Activated T-cell treated with anti-CD3 and anti-CD28 coated beads for 1 hour (primary cell): Measurements from ENCODE around the gene RUSF1.
"Not testable (repeated sequence)": the region's sequence is repeated elsewhere in the genome, so short reads cannot be mapped to it uniquely, and the experiment has no call there.

Experiments used
- DNase-seq: peaks from one replicate; pipeline ENCODE4 v3.0.0-alpha.2; 2020; ENCODE audit warnings: low read depth

Gene RUSF1

DNA sequence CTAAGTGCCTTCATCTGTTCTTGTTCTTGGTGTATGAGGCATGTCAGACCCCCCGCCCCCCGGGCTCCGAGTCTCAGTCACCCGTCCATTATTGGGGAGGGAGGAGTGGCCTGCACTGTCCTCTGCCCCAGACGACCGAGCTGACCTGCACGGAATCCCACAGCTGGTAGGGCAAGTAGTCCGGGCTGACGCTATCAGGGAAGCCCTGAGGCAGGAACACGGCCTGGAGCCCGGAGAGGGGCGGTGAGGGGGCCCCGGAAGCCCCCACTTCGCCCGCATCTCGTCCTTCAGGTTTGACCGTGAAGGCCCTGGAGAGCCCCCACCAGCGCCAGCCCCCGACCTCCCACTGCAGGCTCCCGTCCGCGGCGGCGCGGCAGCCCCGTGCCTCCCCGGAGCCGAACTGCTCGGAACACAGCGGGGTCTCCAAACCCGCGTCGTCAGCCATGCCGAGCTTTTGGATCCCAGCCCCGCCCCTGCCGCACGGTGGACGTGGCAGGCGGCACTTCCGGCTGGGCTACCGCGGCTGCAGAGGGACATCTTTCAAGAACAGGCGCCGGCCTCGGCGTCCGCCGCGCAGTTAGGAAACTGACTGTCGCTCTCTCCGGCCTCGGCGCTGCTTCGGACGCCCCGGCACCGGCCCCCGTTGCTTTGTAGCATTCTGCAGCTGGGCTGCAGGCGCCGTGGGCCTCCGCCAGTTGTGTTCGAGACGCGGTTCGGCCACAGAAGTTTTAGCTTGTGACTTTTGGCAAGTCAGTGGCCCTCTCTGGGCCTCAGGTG is at the start of gene RUSF1:
RUSF1 (minus strand) TSS at position 463 of the 777 bp plus-strand sequence; CDS start at position 445, 18 bp downstream.
- DNase-seq: peak; percentile 72

DNA sequence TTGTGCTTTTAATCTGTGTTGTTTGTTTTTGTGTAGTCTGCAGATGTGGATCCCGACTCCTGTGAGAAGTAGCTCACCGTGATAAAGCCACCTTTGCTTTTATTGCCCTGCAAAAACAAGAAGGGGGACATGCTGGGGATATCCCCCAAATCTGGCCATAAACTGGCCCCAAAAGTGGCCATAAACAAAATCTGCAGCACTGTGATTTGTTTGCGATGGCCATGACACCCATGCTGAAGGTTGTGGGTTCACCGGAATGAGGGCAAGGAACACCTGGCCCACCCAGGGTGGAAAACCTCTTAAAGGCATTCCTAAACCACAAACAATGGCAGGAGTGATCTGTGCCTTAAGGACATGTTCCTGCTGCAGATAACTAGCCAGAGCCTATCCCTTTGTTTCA is 34.6 kb upstream of the RUSF1 start:
- DNase-seq: no peak

DNA sequence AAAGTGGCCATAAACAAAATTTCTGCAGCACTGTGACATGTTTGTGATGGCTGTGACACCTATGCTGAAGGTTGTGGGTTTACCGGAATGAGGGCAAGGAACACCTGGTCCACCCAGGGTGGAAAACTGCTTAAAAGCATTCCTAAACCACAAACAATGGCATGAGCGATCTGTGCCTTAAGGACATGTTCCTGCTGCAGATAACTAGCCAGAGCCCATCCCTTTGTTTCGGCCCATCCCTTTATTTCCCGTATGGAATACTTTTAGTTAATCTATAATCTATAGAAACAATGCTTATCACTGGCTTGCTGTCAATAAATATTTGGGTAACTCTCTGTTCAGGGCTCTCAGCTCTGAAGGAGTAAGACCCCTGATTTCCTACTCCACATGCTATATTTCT is 31.6 kb upstream of the RUSF1 start:
- DNase-seq: not testable (repeated sequence)

DNA sequence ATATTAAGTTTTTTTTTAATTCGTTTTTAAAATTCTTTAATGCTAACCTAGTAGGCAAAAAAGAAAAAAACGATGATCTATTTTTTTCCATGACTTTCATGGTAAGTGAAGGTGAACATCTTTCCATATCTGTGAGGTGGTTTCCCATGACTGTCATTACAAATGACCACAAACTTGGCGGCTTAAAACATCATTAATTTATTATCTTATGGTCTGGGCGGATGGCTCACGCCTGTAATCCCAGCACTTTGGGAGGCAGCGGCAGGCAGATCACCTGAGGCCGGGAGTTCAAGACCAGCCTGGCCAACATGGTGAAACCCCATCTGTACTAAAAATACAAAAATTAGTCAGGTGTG is 30.0 kb upstream of the RUSF1 start:
- DNase-seq: not testable (repeated sequence)

DNA sequence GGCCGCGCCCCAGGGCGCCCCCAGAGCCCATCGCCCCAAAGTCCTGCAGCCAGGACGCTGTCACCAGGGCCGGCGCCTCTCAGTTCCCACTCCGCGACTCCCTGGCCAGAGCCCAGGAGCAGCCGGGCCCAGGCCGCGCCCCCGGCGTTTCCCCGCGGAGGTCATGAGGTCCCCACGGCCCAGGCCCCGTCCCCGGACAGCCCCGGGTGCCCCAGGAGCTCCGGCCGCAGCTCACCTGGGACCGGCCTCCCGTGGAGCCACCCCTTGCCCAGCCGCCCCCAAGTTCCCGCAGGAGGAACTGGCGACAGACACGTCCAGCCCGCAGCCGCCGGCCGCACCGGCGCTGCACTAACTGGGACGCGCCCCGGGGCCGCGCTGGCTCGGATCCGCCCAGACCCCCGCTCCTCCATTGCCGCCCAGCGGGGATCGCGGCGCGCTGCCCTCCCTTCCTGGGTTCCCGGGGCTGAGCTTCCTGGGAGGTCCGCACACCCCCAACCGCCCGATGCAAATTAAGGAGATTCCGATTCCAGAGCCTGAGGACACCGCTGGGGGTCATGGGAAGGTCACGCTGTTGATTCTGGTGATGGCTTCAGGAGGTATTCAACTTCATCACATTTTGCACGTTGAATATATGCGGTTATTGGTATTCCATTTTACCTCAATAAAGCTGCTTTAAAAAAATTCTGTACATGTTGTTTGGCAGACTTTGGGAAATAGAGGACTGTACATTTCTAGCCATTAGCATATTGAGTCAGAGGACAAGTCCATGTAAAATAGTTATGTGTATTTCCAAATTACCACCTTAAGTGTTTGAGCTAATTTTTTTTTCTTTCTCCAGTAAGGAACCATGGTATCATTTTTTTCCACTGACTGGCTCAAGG is 29.4 kb upstream of the RUSF1 start:
- no peak for DNase-seq

DNA sequence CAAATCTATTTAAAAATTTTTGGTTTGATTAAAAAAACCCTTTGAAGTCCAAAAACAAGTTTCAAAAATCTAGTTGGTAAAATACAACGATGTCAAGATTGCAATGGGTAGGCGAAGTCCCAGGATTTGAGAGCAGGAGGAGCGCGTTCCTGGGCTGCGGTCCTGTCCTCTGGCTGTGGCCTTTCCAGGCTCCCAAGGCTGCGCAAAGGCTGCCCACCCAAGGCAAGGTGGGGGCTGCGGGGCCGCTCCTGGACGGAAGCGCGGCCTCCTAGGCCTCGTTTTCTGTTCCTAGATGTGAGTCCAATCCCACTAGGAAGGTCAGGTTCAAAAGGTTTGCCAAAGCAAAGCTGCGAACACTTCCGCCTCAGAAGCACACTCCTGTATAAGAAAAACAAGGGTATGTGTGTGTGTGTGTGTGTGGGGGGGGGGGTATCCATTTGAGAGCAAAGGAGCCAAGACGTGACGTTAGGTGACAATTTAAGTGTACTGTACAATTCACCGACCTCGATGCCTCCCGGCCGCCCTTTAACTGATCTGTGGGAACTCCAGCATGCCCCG is 28.7 kb upstream of the RUSF1 start:
- DNase-seq: no peak

DNA sequence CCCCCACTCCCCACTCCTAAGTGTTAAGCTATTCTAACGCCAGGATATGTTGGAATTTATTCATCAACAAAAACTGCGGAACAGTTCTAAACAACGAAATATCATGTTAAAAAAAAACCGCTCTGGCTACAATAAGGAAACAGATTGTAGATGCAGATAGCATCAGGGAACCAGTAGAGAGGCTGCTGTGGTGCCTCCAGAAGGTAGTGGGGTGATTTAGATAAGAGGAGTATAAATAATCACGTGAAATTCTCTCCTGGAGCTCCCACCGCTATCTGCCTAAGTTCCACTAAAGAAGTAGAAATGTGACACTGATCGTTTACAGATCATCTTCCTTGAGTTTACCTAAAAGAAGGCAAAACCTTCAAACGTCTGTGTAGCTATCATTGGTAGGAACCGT is 27.5 kb upstream of the RUSF1 start:
- DNase-seq: no peak

DNA sequence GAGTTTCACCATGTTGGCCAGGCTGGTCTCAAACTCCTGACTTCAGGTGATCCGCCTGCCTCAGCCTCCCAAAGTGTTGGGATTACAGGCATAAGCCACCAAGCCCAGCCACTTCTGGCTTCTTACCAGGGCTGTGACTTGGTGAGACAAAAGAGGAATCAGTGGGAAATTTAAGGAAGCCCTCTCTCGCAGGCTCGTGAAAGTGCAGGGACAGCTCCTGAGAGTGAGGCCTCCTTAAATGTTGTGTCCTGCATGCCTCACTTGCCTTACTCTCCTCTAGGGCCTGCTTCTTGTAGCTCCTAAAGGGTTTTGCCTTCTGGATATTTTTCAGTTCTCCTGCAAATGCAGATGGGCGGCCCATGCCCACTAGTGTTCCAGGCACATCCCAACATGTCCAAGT is 24.7 kb upstream of the RUSF1 start:
- DNase-seq: no peak

DNA sequence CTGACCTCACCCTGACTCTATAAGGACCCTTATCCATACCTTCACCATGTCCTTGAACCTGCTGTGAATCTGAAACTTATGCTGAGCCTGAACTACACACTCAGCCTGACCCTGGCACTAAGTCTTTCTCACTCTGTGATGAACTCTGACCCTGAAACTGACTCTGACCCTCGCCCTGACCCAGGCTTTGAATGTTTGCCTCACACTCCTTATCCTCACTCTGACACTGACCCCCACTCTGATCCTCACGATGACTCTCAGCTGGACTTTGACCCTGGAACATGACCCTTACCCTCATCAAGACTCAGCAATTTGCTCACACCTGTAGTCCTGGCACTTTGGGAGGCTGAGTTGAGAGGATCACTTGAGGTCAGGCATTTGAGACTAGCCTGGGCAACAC is 23.9 kb upstream of the RUSF1 start:
- DNase-seq: no peak

DNA sequence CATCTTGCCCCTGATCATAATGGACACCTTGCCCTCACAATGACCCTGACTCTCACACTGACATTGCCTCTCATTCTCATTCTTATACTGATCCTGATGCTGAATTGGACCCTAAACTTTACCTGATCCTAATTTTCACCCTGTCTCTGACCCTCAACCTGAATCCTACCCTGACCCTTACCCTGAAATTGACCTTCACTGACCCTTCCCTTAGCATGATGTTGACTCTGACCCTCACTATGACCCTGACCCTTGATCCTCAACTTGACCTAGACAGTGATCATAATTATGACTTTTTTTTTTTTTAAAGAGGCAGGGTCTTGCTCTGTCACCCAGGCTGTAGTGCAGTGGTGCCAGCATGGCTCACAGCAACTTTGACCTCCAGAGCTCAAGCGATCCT is 22.9 kb upstream of the RUSF1 start:
- no peak for DNase-seq

DNA sequence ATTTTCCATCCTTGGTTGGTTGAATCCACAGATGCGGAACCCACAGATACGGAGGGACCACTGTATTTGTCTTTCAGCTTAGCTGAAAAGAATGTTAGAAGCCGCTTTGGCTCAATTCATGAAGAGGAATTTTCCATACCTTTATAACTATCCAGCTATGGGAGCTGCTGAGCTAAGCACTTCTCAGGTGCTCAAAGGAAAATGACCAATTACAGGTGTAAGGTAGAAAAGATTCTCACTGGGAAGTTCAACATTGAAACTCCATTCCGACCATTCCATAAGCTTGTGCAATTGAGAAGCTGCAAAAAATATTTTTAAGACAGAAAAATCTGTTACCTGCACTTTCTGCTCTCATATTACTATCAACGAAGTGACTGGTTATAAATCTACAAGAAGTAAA is 22.2 kb upstream of the RUSF1 start:
- no peak for DNase-seq

DNA sequence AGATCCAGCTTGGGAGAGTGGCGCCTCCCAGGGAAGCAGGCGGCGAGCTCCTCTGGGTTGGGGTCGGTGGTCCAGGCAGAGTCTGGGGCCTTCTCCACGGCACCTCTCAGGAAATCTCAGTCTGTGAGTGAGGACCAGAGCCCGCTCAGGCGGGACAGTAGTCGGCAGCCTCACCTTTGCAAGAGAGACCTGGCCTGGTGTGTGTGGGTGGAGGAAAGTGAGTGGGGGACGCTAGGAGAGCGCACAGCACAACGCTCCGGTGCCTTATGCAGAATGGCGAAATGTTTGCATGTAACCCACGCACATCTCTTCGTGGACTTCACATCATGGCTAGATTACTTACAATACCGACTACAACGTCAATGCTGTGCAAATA is 21.7 kb upstream of the RUSF1 start:
- no peak for DNase-seq

DNA sequence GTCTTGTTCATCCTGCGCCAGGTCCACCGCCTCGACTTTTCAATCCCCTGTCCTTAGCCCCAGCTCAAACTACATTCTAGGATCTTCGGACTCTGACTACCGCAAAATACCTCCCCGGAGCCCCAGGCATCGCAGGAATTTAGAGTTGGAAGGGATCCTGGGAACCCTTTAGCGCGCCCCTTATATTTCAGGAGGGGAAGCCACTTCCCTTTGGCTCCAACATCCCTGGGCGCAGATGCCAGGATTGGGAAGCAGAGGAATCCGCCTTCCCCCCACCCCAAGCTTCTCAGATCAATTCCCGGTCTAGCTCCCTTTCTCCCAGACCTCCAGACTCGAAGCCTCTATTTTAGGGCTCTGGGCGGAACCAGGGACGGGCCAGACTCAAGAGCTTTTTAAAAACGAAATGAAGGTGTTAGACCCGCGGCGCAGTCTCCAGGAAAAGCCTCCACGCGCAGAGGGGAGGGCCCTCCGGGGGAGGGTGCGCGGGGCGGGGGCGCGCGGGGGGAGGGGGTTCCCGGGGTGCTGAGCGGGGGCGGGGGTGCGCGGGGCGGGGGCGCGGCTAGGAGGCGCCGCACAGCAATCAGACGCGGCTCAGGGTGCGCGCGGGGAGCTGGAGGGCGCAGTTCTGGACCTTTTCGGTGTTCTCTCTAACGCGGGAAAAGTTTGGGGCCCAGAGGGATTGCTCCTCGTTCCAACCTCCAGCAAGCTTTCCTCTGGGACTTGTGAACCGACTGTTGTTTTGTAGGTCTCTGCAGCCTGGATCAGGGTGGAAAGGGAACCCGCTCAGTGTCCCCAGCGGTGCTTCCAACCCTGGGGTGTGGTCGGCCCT is 21.1 kb upstream of the RUSF1 start:
- DNase-seq: peak; percentile 3

DNA sequence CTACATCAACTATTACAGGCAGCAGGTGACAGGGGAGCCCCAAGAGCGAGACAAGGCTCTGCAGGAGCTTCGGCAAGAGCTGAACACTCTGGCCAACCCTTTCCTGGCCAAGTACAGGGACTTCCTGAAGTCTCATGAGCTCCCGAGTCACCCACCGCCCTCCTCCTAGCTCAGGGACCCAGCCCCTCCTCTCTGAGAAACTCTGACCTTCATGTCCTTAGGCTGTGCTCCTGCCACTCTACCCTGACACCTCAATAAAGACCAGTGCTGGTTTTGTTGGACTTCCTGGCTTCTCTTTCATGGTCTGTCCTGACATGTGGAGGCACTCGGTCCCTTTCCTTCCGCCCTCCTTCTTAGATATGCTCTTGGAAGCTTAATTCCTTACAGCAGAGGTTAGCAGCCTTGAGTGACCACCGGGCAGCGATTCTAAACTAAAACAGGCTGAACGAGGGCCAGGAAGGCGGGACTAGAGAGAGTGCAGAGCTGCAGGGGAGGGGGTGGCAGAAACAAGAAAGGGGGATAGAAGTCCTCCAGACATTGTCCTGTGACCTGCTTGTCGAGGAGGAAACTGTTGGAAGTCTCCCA is 20.4 kb upstream of the RUSF1 start:
- DNase-seq: no peak

DNA sequence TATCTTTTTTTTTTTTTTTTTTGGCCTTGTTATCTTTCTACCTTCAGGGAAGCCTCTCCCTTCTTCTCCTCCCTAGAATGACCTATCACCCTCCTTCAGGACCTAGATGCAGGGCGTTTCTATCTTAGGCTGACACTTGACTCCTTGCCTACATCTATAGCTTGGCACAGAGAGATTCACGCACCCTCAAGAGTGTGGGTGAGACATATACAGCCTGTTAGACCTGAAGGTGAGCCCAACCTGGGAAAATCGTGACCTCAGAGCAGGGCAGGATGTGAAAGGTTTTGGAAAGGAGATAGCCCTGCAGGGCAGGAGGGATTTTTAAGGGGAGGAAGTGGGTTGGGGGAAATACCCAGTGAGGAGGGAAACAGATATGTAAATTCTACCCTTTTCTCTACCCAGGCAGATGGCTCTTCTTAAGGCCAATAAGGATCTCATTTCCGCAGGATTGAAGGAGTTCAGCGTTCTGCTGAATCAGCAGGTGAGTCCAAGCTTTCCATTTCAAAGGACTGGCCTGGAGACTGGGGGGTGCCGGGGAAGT is 19.6 kb upstream of the RUSF1 start, which contains the start of gene AHSP:
AHSP (plus strand) TSS at position 167 of the 541 bp plus-strand sequence; CDS start at position 407, 240 bp downstream.
- no peak for DNase-seq

DNA sequence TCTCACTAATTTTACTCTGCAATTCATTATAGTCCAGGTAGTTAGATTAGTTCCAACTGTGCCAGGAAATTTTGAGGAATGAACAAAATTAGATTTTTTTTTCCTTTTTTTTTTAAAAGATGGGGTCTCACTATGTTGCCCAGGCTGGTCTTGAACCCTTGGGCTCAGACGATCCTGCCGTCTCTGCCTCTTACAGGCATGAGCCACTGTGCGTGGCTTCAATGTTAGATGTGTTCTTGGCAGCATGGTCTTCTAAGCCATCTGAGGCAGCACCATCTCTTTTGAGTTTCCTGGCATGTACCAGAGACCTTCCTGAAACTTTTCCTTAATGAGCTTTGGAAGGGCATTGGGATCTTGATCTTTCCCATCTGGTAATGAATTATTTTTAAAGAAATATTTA is 16.9 kb upstream of the RUSF1 start:
- DNase-seq: no peak

DNA sequence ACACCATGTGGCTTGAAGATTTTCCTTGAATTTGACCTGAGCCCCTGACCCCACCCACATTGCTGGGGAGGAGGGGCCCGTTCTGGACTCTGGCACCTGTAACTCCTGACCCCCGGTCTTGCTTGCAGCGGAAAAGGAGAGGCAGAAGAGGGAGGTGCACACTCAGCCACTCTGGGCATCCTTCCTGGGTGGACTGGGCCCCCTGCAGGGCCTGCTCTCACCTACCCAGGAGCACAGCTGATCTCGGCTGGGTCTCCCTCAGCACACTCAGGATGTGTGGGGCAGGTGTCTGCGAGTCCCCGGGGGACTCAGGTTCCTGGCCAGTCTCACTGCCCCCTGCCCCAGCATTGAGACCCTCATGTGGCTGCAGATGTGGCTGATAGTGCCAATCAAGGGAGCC is 15.6 kb upstream of the RUSF1 start:
- DNase-seq: not testable (repeated sequence)

DNA sequence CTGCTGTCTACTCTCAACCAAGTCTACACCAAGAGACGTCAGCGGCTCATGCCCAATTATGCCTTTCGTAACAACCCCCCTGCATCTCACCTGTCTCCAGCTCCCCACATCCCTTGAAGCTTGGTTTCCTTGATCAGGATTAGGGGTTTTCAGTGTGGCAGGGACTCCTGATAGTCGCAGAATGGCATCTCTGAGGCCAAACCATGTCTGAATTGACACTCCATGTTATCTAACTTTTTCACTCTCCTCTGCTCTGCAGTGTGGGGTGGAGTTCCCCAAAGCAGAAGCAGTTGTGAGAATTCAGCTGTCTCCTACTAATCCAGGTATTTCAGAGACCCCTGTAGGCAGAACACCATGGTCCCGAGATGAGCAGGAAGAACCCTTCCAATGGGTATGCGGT is 13.9 kb upstream of the RUSF1 start:
- DNase-seq: no peak

DNA sequence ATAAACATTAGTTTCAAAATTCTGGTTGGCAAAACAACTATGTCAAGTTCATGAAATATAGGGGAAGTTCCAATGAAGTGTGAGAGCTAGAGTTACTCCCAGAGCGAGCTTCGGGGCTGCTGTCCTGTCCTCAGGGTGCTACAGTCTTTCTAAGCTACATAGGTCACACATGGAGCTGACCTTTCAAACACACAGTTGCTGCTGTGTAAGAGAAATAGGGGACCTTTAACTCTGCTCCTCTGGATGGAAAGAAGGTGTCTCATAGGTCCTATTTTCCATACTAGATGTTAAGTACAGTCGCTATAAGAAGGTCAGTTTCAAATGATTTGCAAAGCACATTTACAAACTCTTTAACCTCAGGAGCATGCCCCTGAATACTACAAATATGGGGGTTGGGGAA is 13.2 kb upstream of the RUSF1 start:
- DNase-seq: no peak

DNA sequence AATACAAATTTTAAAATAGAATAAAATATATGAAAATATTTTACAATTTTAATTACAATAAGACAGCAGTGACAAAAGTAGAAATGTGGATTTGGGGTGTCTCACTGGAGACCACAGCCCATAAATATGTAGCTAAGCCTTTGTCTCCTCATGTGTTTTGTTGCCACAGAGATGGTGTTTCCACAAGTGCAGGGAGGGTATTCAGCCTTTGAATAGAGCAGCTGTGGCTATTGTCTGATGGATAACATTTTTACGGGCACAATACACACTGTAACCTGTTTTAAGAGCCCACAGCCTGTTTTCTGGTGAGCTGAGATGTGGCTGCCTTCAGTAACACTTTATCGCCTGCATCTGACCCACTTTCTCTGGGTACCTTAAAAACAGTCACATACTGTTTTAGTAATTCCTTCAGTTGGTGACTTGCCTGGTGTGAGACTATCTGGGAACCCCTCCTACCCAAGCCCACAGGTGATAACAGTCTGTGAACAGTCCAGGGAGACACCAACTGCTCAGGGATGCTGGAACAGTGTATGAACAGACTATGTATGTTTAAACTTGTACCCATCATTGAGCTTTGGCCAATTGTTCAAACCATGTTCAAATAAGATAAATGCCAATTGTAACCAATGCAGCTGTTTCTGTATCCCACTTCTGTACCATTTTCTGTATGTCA is 11.7 kb upstream of the RUSF1 start:
- DNase-seq: no peak
